ENCODE results near the gene LRP1.
A peak's percentile ranks its signal among the peaks of the same experiment; 100 is the strongest.

LRP1 gene

GRCh38 chr12:57087010-57087690, 41.1 kb upstream of the LRP1 start:
- TF ChIP-seq CTCF (IDR thresholded peaks at IDR 0.05), result no peak
- peak overlapping the region; percentile 97 for H3K4me3 ChIP-seq
- peak overlapping the region; percentile 98 to 99 for H3K27ac ChIP-seq
- DNase-seq (ENCODE audit: low spot score), result peak; percentile 97

- H3K27ac ChIP-seq, result peak overlapping the region; percentile 98 to 99
- peak; percentile 96 for DNase-seq (ENCODE audit: low spot score)
- peak overlapping the region; percentile 97 for H3K4me3 ChIP-seq
- TF ChIP-seq CTCF (IDR thresholded peaks at IDR 0.05), result no peak
These were observed 40.5 kb upstream of the LRP1 start for GRCh38 chr12:57087691-57088353.

GRCh38 chr12:57088354-57089270, 39.7 kb upstream of the LRP1 start, which contains the start of gene NAB2:
TSS of gene NAB2 (plus strand) at chr12:57089114. CDS start at chr12:57089272, 158 bp downstream.
- H3K4me3 ChIP-seq, result peak within 1 kb of the TSS; percentile 97
- DNase-seq (ENCODE audit: low spot score), result peak; percentile 98
- H3K27ac ChIP-seq, result peak within 1 kb of the TSS; percentile 98 to 99
- TF ChIP-seq CTCF (IDR thresholded peaks at IDR 0.05), result no peak

- TF ChIP-seq CTCF (IDR thresholded peaks at IDR 0.05), result no peak
- peak overlapping the region; percentile 98 to 99 for H3K27ac ChIP-seq
- DNase-seq (ENCODE audit: low spot score), result peak; percentile 87
- H3K4me3 ChIP-seq, result peak overlapping the region; percentile 97
These were observed 38.7 kb upstream of the LRP1 start for GRCh38 chr12:57089271-57090245.

- Histone ChIP-seq H3K27ac (peak overlapping the region; percentile 98 to 99), H3K4me3 (peak overlapping the region; percentile 97)
- TF ChIP-seq CTCF (IDR thresholded peaks at IDR 0.05), result no peak
- no peak for DNase-seq (ENCODE audit: low spot score)
These were observed 37.8 kb upstream of the LRP1 start for GRCh38 chr12:57090490-57090889.

Data from coronary artery (tissue), 2 donors.